Embryonic facial prominence (tissue), 1 donor: ENCODE results near the gene LRP6.
"Not testable (repeated sequence)": the region's sequence is repeated elsewhere in the genome, so short reads cannot be mapped to it uniquely, and the experiment has no call there.

Experiments
- DNase-seq: peaks from one replicate; pipeline ENCODE4 v3.0.0-alpha.2; 2016; ENCODE audit errors: extremely low spot score

The LRP6 gene

DNA sequence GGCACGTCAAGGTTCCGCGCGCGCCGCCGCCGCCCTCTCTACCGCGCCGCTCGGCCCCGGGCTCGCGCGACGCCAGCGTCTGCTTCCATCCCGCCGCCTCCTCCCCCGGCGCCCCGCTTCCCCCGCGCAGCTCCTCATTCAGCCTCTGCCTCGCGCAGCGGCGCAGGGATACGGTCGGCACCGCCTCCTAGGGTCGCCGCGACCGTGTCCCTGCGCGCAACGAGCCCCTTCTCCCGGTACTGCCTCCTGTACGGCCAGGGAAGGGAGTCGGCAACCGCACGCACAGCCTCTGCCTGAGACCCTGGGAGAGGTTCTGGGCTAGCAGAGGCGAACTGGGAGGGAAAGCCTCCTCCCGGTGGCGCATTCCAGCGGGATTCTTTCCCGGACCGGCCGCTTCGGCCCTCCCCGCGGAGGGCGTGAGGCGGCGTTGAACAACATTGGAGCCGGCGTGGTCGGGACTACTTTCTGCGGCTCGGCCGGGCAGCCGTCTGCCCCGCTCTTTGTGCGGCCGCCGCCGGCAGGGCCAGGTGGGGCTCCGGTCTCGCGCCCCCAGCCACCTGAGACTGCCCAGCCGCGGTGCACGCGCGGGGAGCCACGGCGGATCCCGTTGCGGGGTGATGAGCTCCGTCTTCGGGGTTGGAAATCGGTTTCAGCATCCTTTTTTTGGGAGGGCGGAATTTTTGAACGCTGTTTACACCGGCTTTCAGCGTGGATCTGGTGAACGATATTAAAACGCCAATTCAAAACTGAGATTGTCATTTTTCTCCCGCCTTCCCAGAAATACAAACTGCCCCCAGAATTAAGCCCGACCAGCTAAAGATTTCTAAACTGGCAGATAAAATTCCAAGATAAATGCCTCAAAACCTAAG, at the start of gene LRP6:
Gene LRP6 (minus strand): TSS at position 172 of the 869 bp plus-strand sequence. CDS start 309 bp downstream, outside the sequence.
- DNase-seq: peak; percentile 85

DNA sequence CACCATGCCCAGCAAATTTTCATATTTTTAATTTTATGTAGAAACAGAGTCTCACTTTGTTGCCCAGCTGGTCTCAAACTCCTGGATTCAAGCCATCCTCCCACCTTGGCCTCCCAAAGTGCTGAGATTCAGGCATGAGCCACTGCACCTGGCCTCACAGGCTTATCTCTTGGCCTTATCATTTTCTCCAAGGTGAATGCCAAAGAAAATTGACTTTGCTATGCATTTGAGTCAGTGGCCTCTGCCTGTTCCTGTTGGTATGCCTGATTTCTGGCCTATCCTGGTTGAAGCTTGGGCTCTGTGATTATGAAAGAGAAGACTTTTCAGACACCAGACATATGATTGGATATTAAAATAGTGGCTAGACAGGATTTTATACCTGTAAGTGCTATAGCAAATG, 49.0 kb upstream of the LRP6 start:
- no peak for DNase-seq

DNA sequence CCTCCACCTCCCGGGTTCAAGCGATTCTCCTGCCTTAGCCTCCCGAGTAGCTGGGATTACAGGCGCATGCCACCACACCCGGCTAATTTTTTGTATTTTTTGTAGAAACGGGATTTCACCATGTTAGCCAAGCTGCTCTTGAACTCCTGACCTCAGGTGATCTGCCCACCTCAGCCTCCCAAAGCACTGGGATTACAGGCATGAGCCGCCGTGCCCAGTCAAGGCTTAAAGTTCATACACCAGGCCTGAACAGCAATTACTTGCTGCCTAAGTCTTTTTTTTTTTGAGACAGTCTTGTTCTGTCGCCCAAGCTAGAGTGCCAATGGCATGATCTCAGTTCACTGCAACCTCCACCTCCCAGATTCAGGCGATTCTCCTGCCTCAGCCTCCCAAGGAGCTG, 43.9 kb upstream of the LRP6 start:
- not testable (repeated sequence) for DNase-seq

DNA sequence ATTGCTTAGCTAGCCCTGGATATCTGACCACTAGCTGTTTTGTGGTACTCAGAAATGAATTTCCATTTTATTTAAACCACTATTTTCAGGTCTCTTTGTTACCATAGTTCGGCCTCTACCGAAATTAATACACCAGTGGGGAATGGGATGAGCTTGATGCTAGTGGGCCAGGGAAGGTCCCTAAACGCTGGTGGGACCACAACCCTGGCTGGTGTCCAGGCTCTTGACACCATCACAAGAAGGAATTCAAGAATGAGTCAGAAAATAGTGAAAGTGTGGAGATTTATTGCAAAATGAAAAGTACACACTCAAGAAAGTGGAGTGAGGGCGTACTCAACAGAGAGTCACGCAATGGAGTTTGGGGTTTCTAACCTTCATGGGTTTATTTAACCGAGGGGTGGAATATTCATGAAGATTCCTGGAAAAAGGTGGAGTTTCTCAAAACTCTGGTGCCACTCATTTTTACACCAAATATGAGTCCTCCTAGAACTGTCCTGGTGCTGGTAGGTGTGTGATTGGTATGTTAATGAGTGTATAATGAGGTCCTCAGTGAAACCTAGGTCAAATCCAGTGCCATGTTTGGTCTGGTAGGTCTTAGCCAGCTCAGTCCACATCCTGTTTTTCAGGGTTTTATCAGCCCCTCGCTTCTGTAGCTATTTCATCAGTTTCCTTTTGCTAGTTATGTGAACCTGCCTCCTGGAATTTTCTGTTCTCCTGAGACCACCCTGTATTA, 38.9 kb upstream of the LRP6 start:
- no peak for DNase-seq

DNA sequence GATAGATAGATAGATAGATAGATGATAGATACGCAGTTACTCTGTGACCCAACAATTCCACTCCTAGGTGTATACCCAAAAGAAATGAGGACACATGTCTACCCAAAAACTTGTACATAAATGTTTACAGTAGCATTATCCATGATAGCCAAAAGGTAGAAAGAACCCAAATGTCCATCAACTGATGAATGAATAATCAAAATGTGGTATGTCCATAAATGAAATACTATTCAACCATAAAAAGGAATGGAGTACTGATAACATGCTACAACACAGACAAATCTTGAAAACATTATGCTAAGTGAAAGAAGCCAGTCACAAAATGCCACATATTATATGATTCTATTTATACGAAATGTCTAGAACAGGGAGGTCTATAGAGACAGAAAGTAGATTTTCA, 36.1 kb upstream of the LRP6 start:
- DNase-seq: no peak

DNA sequence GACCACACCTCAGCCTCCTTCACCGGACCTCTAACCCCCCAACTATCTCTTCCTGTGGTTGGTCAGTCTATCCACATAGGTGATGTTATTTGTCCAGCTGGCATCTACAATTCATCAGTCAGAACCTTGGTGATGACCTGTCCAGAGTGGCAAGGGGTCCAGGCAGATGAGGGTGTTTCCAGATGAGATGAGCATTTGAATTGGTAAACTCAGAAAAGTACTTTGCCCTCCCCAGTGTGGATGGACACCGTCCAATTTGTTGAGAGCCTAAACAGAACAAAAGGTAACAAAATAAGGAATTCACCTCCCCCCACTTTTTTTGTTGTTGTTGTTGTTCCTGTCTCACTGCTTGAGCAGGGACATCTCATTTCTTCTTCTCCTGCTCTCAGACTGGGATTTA, 34.3 kb upstream of the LRP6 start:
- no peak for DNase-seq

DNA sequence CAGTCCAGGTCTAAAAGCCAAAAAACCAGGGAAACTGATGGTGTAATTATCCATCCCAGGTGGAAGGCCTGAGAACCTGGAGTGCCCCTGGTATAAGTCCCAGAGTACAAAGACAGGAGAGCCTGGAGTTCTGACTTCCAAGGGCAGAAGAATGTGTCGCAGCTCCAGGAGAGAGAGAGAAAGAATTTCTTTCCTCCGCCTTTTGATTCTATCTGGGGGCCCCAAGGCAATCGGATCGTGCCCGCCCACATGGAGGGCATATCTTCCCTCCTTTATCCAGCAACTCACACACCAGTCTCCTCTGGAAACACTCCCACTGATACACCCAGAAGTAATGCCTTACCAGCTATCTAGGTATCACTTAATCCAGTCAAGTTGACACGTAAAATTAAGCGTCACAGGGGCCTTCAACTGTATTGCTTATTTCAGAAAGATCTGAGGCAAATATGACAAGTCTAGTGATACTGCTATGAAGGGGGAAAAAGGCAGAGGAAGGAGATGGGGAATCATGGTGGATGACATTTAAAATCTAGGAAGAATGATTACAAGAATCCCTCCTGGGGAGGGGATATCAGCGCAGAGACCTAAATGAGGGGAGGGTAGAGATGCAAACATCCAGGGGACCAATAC, 30.5 kb upstream of the LRP6 start:
- no peak for DNase-seq

DNA sequence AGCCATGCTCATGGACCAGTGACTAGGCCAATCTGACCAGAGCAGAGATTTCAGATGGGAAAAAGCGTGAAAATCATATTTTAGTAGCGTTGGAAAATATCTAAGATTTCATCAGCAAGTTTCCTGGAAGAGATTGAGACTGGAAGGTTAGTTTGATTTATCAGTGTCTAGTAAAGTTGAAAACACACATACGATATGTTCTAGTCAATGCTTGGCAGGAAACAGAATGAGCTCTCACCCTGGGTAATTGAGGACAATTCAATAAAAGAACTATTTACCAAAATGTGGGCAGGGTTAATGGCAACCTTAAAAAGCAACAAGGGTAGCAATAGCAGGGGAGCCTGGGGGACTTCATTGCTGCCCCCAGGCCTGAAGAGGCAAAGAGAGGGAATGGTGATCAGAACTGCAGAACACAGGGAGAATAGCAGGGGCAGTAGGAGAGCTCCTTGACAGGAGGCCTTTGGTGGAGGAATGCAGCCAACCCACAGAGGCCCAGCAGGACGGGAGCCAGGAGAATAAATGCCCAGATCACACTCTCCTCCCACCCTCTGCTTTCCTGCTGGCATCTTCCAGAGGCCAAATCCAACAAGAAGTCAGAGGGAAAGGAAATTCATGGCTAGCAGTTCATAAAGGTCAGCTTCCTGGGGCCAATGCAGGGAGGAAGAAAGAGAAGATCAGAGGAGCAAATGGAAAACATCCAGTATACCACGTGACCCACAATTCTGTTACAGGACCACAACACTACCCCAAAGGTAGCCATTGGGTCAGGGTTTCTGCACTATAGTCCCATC, 27.6 kb upstream of the LRP6 start:
- DNase-seq: no peak

DNA sequence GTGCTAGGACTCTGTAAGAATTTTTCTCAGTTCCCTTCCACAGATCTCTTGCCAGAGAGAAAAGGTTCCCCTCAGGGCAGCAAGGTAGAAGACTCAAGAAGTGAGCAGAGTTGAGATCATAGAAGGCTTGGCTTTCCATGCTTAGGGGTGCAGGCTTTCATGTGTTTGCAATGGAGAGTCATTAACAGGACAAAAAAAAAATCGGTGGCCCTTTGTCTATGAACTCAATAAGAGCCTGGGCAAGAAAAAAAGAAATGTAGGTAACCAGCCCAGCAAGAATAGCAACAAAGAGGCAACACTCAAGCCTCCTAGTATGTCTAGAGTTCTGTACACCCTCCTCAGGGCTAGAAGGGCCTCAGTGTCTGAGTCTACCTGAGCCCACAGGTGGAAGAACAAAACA, 23.4 kb upstream of the LRP6 start:
- DNase-seq: no peak

DNA sequence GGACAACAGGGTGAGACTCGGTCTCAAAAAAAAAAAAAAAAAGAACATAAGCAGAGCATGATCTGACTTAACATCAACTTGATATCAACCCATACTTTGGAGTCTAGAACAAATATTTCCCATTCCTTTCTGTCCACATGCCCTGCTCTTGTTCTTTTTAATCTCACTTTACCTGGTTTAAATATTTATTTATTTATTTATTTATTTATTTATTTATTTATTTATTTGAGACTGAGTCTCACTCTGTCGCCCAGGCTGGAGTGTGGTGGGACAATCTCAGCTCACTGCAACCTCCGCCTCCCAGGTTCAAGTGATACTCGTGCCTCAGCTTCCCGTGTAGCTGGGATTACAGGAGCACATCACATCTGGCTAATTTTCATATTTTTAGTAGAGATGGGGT, 19.6 kb upstream of the LRP6 start:
- no peak for DNase-seq

DNA sequence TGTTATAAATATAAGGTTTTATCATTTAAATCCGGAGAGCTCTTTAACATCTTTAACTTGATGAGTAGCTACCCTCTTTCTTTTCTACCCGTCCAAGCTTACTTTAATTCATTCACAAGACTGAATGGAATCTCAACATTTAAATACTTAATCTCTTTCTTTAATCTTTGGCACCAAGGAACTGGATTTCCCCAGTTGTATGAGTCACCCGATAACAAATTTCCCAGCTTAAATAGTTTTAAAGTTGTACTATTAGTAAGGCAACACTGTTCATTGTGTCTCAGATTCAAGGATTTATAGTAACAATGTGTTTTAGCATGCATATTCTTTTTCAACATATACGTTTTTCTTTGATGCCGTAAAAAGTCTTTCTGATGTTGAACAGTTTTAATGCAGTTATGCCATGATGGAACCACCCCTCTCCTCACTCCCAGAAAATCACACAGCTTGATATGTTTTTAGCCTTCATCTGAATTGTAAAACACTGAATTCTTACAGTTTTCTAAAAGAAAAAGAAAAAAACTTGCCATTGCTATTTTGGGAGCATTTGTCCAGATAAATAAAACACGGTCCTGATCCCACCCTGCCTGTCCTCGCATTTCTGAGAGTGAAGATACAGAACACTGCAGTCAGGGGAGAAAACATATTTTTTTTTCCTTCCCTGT, 16.0 kb upstream of the LRP6 start:
- no peak for DNase-seq

DNA sequence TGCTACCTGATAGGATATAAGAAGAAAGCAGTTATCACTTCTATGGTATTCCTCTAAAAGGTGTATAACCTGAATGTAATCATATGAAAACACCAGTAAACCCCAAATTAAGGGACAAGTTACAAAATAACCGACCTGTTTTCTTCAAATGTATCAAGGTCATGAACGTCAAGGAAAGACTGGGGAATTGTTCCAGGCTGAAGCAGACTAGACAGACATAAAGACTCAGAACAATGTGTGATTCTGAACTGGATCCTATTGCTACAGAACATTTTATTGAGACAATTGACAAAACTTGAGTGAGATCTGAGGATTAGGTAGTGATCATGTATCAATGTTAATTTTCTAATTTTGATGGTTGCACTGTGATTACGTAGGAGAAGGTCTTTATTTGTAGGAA, 15.4 kb upstream of the LRP6 start:
- no peak for DNase-seq

DNA sequence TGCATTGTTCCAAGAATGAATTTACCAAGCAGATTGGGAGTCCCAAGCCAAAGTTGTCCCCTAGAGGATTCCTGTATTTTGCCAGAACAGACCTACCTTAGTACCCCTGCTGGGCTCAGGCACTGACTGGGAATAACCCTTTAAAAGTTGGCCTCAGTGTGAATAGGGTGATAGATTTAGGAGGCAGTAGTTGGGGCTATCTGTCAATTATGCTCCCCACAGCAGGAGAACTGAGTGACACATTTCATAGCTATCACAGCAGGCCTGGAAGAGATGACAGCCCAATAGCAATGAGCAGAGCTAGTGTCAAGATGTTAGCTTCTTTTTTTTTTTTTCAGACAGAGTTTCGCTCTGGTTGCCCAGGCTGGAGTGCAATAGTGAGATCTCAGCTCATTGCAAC, 14.3 kb upstream of the LRP6 start:
- DNase-seq: no peak

DNA sequence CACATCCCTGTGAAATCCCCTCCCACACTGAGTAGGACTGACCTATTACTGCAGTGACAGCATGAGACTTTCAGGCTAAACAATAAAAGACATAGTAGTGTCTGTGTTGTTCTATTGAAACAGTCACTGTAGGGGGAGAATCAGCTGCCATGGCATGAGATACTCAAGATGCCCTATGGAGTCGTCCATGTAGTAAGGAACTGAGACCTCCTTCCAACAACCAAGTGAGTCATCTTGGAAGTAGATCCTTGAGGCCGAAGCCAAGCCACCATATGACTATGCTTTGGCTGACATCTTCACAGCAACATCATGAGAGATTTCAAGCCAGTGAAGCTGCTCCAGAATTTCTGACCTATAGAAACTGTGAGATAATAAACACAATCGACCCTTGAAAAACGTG, 12.1 kb upstream of the LRP6 start:
- no peak for DNase-seq

DNA sequence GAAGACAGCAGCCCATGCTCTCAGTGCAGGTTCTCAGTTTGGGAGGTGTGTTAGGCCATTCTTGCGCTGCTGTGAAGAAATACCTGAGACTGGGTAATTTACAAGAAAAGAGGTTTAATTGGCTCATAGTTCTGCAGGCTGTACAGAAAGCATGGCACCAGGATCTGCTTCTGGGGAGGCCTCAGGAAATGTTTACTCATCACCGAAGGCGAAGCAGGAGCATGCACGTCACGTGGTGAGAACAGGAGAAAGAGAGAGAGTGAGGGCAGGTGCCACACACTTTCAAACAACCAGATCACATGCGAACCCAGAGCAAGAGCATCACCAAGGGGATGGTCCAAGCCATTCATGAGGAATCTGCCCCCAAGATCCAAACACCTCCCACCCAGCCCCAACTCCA, 9.0 kb upstream of the LRP6 start:
- DNase-seq: no peak

DNA sequence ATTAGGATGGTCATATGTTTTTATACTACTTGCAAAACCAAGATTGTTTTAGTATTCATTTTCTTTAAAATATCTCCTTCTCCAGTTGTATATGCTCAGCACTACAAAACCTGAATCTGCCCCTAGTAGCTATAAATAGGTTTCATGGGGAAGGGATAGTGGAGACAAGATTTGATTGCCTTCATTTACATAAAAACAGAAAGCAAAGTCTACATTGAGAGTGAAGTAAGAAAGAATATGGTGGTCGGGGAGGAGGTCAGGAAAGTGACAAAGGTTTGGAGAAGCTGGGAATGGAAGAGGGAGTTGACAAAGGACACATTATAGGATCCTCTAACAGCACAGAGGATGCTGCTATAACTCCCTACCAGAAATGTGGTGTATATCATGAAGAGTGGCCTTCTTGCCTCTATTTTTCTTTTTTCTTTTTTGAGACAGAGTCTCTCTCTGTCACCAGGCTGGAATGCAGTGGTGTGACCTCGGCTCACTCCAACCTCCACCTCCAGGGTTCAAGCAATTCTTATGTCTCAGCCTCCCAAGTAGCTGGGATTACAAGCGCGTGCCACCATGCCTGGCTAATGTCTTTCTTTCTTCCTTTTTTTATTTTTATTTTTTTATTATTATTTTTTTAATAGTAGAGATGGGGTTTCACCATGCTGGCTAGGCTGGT, 6.6 kb upstream of the LRP6 start:
- no peak for DNase-seq

DNA sequence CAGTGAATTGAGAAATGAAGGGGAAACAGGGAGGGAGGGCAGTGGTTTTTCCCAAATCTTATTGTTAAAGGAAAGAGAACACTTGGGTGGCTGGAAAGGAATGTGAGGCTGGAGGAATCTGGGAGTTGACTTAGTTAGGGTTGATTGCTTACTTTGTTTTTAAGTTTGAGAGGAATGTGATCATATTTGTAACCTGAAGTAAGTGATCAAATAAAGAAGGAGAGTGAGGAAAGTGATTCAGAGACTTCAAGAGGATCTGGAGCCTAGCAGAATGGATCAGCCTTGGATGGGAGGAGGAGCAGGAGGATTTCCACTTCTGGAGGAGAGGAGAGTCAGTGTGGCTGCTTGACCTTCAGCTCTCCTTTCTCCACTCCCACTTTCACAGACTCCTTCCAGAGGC, 6.0 kb upstream of the LRP6 start:
- no peak for DNase-seq

DNA sequence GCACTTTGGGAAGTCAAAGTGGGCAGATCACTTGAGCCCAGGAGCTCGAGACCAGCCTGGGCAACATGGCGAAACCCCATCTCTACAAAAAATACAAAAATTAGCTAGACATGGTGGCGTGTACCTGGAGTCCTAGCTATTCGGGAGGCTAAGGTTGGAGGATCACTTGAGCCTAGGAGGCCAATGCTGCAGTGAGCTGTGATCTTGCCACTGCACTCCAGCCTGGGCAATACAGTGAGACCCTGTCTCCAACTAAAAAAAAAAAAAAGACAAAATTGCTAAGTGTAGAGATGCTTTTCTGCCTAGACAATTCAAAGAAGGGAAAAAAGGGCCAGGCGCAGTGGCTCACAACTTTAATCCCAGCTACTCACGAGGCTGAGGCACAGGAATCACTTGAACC, 3.4 kb upstream of the LRP6 start:
- no peak for DNase-seq

DNA sequence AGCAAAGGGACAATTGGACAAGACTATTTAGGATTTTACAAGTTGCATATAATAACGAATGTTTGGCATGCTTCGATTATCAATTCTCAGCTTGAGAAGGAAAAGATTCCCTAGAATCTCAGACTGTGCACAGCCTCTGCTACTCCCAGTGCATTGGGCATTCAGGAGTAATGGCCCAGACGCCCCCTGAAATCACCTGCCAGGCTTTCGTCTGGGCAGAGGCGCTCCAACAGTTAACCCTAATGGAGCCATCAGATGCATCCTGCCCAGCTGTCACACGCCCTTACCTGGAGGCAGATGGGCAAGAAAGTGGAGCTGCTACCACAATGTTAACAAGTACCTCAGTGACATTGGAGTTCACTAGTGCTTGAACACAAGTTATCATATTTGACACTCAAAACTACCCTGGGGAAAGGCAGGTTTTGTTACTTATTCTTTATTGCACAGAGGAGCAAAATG, 927 bp upstream of the LRP6 start:
- DNase-seq: no peak

DNA sequence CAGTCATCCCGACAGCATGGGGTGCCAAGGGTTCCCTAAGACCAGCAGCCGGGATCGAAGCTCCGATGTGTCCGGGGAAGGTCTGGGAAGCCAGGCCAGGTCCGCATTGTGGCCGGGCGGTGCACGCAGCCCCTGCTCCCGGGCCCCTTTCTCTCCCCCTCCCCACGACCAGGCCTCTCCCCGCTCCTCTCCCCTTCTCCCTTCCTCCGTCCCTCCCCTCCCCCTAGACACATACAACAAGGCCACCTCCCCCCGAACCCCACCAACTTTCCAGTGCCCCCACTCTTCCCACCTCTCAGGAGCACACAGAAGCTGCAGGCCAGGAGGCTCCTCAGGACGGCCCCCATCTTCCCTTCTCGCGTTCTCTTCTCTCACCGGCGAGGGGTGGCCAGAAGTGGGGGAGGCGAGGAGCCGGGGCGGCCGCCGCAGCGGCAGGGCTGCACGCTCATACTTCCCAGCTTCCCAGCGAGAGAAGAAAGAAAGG, 413 bp downstream of the LRP6 start:
- no peak for DNase-seq
